Left lung (tissue), 10 donors: Measurements from ENCODE around the gene COG6. TPM values are rescaled to one million over a fixed set of nuclear protein-coding genes. Genes with fewer than 3 reads are reported as not detected.
A peak's percentile ranks its signal among the peaks of the same experiment; 100 is the strongest.

Source experiments
- ATAC-seq: fragments of 200-7000 bp; cut with Tn5 transposase; one replicate; pipeline ENCODE4 v1.9.1; 2020; ENCODE audit warnings: moderate library complexity
- DNase-seq, 4 donors: peaks; one replicate each; pipeline ENCODE4 v3.0.0-alpha.2; 2013 to 2020
- H3K27ac ChIP-seq, 2 donors: fragments of 200-600 bp; sonication (generic) in 1 of 2; one replicate each; pipeline versions ENCODE4 v1.5.0 to v1.8.0; 2020 to 2021
- H3K27me3 ChIP-seq, 2 donors: fragments of 200-600 bp; sonication (generic) in 1 of 2; one replicate each; pipeline versions ENCODE4 v1.5.0 to v1.8.0; 2020 to 2021
- H3K36me3 ChIP-seq, 2 donors: fragments of 200-600 bp; sonication (generic) in 1 of 2; one replicate each; pipeline versions ENCODE4 v1.5.0 to v1.8.0; 2020 to 2021
- H3K4me1 ChIP-seq, 2 donors: fragments of 200-600 bp; one replicate each; pipeline ENCODE4 v1.8.0; 2021
- H3K4me3 ChIP-seq, 2 donors: fragments of 200-600 bp; sonication (generic) in 1 of 2; one replicate each; pipeline versions ENCODE4 v1.5.0 to v1.8.0; 2020 to 2021; ENCODE audit warnings: mild to moderate bottlenecking in 1 of 2
- H3K9me3 ChIP-seq, 2 donors: fragments of 200-600 bp; sonication (generic) in 1 of 2; one replicate each; pipeline versions ENCODE4 v1.5.0 to v1.8.0; 2020 to 2021
- CTCF ChIP-seq, 2 donors: fragments of 200-600 bp; sonication (generic) in 1 of 2; IDR thresholded peaks; one replicate each; pipeline versions ENCODE4 v1.5.0 to v1.8.0; 2021; ENCODE audit warnings: antibody characterized with exemption in 2 of 2
- intact Hi-C, 2 donors: fragments of 100-400 bp; cut with DNase I; formaldehyde crosslinking; loops; one replicate each; pipeline versions ENCODE4 v1.11.2 to v1.14.2; 2022
- polyA plus RNA-seq, 6 donors: library from polyadenylated mRNA; unstranded; fragments of 120-200 nt; gene quantifications; one replicate each; pipeline ENCODE4 v1.2.1, GENCODE V29; 2013; ENCODE audit not compliant: insufficient read length in 6 of 6
- total RNA-seq, 2 donors: library from RNA; stranded (reverse); fragmentation: NEBNext Ultra II Directional; extraction: Animal tissue kit (Norgen Biotek cat#: 25700); gene quantifications; one replicate each; pipeline ENCODE4 v1.2.1, GENCODE V29; 2021
- donor health status: DM: no; HTN: yes; CAD: no.
- donor health status: DM: no; HTN: no; CAD: no.

Gene COG6
- total and polyA plus RNA-seq, 8 donors = 30.6 to 40.2 (median 36.3) TPM

- DNase-seq (no peak), ATAC-seq (no peak)
- intact Hi-C loops = no loop called here
- H3K27me3 ChIP-seq = no peaks in the 10 kb centered on the region
- H3K4me3 ChIP-seq = no peak overlapping the region
- no peak overlapping the region for H3K27ac ChIP-seq
- H3K4me1 ChIP-seq = no peaks in the 10 kb centered on the region
- no peaks in the 10 kb centered on the region for H3K9me3 ChIP-seq
- no peak for TF ChIP-seq CTCF (IDR thresholded peaks at IDR 0.05)
- no peaks in the 10 kb centered on the region for H3K36me3 ChIP-seq
Observed at GRCh38 chr13:39672378-39673132, 17.1 kb downstream of the COG6 start.

- Histone ChIP-seq H3K4me1 (no peaks in the 10 kb centered on the region), H3K9me3 (no peaks in the 10 kb centered on the region), H3K36me3 (peaks cover 0 to 21% of the 10 kb centered on the region in 2 donors), H3K27ac (no peak overlapping the region), H3K4me3 (no peak overlapping the region), H3K27me3 (no peaks in the 10 kb centered on the region)
- DNase-seq (no peak), ATAC-seq (no peak)
- no peak for TF ChIP-seq CTCF (IDR thresholded peaks at IDR 0.05)
- intact Hi-C loops = no loop called here
Observed at GRCh38 chr13:39675904-39676303, 20.4 kb downstream of the COG6 start.

- intact Hi-C loops = no loop called here
- H3K4me1 ChIP-seq = no peaks in the 10 kb centered on the region
Observed at GRCh38 chr13:39676315-39676876, 20.9 kb downstream of the COG6 start.

GRCh38 chr13:39682310-39682709 is 26.8 kb downstream of the COG6 start:
- H3K36me3 ChIP-seq = peaks cover 0 to 40% of the 10 kb centered on the region in 2 donors
- intact Hi-C loops = loop anchor here in 1 of 2 donors (10.0 kb wide), 1 partner anchor 1012 kb away; no protein-coding TSS in a partner anchor
- no peak for TF ChIP-seq CTCF (IDR thresholded peaks at IDR 0.05)
- no peaks in the 10 kb centered on the region for H3K27me3 ChIP-seq
- H3K4me1 ChIP-seq = no peaks in the 10 kb centered on the region
- no peak overlapping the region for H3K4me3 ChIP-seq
- no peak for ATAC-seq
- H3K9me3 ChIP-seq = no peaks in the 10 kb centered on the region
- no peak for DNase-seq
- no peak overlapping the region for H3K27ac ChIP-seq

More at GRCh38 chr13:39676315-39676876, 20.9 kb downstream of the COG6 start:
- H3K27ac ChIP-seq = no peak overlapping the region
- peaks cover 0 to 26% of the 10 kb centered on the region in 2 donors for H3K36me3 ChIP-seq
- DNase-seq (peak in 1 of 4 donors; percentile 36), ATAC-seq (no peak)
- no peak overlapping the region for H3K4me3 ChIP-seq
- no peaks in the 10 kb centered on the region for H3K27me3 ChIP-seq
- peak; percentile 28 to 32 for TF ChIP-seq CTCF (IDR thresholded peaks at IDR 0.05)
- no peaks in the 10 kb centered on the region for H3K9me3 ChIP-seq

- no peak overlapping the region for H3K27ac ChIP-seq
- peaks cover 0 to 44% of the 10 kb centered on the region in 2 donors for H3K36me3 ChIP-seq
Observed at GRCh38 chr13:39682788-39683187, 27.3 kb downstream of the COG6 start.

More at GRCh38 chr13:39682788-39683187, 27.3 kb downstream of the COG6 start:
- Histone ChIP-seq H3K4me3 (no peak overlapping the region), H3K9me3 (no peaks in the 10 kb centered on the region), H3K4me1 (no peaks in the 10 kb centered on the region), H3K27me3 (no peaks in the 10 kb centered on the region)
- no peak for DNase-seq
- no peak for TF ChIP-seq CTCF (IDR thresholded peaks at IDR 0.05)
- intact Hi-C loops = loop anchor here in 1 of 2 donors (10.0 kb wide), 1 partner anchor 1012 kb away; no protein-coding TSS in a partner anchor
- ATAC-seq = no peak
